ENCODE data around the gene DNAH10.
"Not testable (repeated sequence)": the region's sequence is repeated elsewhere in the genome, so short reads cannot be mapped to it uniquely, and the experiment has no call there.

The DNAH10 gene

GRCh38 chr12:123744836-123745235 is 17.3 kb upstream of the DNAH10 start:
- DNase-seq (ENCODE audit: low read depth) = no peak

GRCh38 chr12:123747309-123747708 is 14.8 kb upstream of the DNAH10 start:
- no peak for DNase-seq (ENCODE audit: low read depth)

GRCh38 chr12:123748161-123748560 is 13.9 kb upstream of the DNAH10 start:
- DNase-seq (ENCODE audit: low read depth) = no peak

- DNase-seq (ENCODE audit: low read depth) = peak; percentile 53
Measured at GRCh38 chr12:123748661-123749060, 13.4 kb upstream of the DNAH10 start.

GRCh38 chr12:123749355-123749754 is 12.7 kb upstream of the DNAH10 start:
- no peak for DNase-seq (ENCODE audit: low read depth)

- DNase-seq (ENCODE audit: low read depth) = no peak
Measured at GRCh38 chr12:123750159-123750656, 11.9 kb upstream of the DNAH10 start.

- no peak for DNase-seq (ENCODE audit: low read depth)
Measured at GRCh38 chr12:123752046-123752445, 10.1 kb upstream of the DNAH10 start.

- no peak for DNase-seq (ENCODE audit: low read depth)
Measured at GRCh38 chr12:123754041-123754772, 7.9 kb upstream of the DNAH10 start.

GRCh38 chr12:123757561-123757960 is 4.5 kb upstream of the DNAH10 start:
- peak; percentile 14 for DNase-seq (ENCODE audit: low read depth)

- no peak for DNase-seq (ENCODE audit: low read depth)
Measured at GRCh38 chr12:123760267-123760938, 1.7 kb upstream of the DNAH10 start.

- no peak for DNase-seq (ENCODE audit: low read depth)
Measured at GRCh38 chr12:123762715-123763052, 583 bp downstream of the DNAH10 start.

GRCh38 chr12:123763093-123763492 is 992 bp downstream of the DNAH10 start:
- DNase-seq (ENCODE audit: low read depth) = no peak

GRCh38 chr12:123764109-123764508 is 2.0 kb downstream of the DNAH10 start:
- no peak for DNase-seq (ENCODE audit: low read depth)

- DNase-seq (ENCODE audit: low read depth) = no peak
Measured at GRCh38 chr12:123765504-123766035, 3.5 kb downstream of the DNAH10 start.

- no peak for DNase-seq (ENCODE audit: low read depth)
Measured at GRCh38 chr12:123767613-123768012, 5.5 kb downstream of the DNAH10 start.

- no peak for DNase-seq (ENCODE audit: low read depth)
Measured at GRCh38 chr12:123771261-123771660, 9.2 kb downstream of the DNAH10 start.

GRCh38 chr12:123772074-123772473 is 10.0 kb downstream of the DNAH10 start:
- no peak for DNase-seq (ENCODE audit: low read depth)

- DNase-seq (ENCODE audit: low read depth) = no peak
Measured at GRCh38 chr12:123773375-123773774, 11.3 kb downstream of the DNAH10 start.

- no peak for DNase-seq (ENCODE audit: low read depth)
Measured at GRCh38 chr12:123779551-123779950, 17.4 kb downstream of the DNAH10 start.

GRCh38 chr12:123782997-123783792 is 21.1 kb downstream of the DNAH10 start:
- no peak for DNase-seq (ENCODE audit: low read depth)

GRCh38 chr12:123787466-123787865 is 25.4 kb downstream of the DNAH10 start:
- DNase-seq (ENCODE audit: low read depth) = no peak

- no peak for DNase-seq (ENCODE audit: low read depth)
Measured at GRCh38 chr12:123788541-123788940, 26.4 kb downstream of the DNAH10 start.

- DNase-seq (ENCODE audit: low read depth) = not testable (repeated sequence)
Measured at GRCh38 chr12:123789422-123789821, 27.3 kb downstream of the DNAH10 start.
